Inferior parietal cortex (tissue), 1 donor: ENCODE results near the gene AMPH.

Source experiments
- DNase-seq: peaks from one replicate; pipeline ENCODE4 v3.0.0-alpha.2; 2016; ENCODE audit errors: extremely low spot score

The AMPH gene

DNA sequence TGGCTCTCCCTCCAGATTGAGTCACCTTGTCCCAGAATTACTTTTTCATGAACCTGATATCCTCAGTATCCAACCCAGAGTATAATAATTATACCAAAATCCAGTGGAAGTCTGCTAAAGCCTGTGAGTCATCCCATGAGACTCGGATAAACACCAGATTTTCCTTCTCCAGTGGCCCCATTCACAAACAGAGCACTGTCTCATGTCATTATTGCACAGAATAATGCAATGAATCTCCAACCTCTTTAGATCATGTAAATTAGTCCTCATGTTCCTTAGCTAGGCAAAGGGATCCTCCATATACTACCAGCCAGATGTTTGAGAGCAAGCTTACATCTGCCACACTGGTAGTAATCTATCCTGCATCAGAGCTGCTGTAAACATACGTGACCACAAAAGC lies 89.0 kb downstream of the AMPH start:
- no peak for DNase-seq

DNA sequence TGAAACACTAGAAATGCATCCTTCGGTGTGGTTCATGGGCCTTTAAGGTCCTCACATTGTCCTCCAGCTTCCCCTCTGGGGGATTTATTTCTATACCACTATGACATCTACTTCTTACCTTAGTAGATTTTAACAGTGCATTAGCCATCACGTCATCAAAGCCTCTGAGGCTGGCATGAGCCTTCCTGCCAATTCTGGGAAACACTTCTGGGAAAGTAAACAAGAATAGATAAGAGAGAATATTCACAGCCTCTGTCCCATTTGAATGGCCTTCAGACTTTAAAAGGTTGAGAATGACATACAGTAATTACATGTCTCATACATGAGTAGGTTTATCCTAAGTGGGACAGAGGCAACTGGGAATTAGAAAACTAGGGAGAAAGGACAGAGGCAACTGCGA lies 89.7 kb downstream of the AMPH start:
- no peak for DNase-seq

DNA sequence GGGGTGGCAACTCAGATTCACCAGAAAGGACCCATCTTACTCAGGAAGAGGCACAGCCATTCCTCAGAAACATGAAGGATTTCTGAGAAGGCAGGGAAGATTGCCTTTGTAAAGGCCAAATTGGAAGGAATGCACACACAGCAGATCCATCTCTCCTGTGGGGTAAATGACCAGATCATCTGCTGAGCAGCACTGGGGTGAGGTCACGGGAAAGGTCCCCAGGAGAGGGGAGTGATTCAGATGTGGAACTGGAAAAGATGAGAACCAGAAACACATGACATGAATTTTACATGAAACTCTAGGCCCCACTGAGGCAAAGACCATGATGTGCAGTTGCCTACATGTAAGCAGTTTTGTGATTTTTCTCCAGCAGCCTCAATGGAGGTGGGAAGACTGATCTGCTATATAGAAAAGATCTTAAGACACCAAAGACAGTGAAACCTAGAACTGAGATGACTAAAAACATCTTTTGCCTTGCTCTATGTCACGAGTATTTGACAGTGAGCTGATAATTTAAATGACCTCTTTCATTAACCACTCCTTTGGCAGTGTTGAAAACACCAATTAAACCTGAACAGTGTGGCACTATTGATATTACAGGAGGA lies 91.6 kb downstream of the AMPH start:
- no peak for DNase-seq

DNA sequence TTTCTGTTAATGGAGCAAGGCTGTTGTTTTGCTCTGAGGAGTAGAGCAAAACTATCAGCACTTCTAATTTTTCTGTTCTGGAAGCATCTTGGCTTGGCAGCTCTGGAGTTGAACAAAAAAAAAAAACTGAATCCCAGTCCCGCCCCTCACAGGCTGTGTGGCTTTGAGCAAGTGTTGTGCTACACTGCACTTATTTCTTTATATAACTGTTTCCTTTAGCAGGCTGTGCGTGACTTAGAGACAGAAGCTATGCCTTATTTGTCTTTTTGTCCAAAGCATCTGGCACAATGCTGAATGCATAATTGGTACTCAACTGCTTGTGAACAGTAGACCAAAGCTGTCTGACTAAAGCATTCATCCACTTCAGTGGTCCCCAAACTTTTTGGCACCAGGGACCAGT lies 96.1 kb downstream of the AMPH start:
- DNase-seq = peak; percentile 55

DNA sequence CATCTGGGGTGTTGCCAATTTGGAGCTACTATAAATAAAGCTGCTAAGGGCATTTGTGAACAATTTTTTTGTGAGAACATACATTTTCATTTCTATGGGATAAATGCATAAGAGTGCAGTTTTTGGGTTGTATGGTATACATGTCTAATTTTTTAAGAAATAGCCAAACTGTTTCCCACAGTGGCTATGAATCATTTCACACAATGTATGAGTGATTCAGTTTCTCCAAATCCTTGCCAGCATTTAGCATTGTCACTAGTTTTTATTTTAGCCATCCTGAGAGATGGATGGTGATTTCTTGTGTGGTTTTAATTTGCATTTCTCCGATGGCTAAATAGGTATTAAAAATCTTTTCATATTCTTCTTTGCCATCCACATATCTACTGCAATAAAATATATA lies 105.3 kb downstream of the AMPH start:
- DNase-seq = peak; percentile 38

DNA sequence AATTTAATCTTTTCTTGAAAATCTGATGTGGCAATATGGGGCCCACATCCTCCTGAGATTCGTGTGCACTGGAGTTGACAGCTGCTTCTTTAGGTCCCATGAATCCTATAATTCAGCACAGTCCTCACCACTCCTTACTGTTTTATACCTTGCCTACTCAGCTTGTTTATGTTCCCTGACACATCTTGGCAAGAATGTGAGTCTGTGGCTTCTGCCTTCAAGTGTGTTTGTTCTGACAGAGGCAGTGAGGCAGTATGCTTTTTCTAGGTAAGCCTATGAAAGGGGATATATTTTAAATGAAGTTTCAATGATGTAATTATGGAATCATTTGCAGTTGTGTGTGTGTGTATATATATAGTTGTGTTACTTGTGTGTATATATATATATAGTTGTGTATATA lies 106.4 kb downstream of the AMPH start:
- DNase-seq = no peak

DNA sequence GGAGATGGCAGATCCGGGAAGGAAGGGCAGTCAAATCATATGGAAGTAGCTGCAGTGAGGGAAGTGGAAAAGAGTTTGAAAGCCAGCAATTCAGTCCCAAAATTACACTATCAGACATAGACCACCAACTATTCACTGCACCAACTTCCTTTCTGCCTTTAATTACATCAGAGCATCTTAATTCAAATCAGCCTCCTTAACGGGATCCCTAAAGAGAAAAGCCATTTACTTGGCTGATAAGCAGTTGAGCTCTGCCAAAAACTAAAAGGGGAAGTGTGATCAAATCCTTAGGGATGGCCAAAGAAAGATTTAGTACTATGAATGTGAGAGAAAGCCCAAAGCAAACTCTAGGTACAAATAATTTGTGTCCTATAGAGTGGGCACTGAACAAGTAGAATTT lies 110.4 kb downstream of the AMPH start:
- no peak for DNase-seq

DNA sequence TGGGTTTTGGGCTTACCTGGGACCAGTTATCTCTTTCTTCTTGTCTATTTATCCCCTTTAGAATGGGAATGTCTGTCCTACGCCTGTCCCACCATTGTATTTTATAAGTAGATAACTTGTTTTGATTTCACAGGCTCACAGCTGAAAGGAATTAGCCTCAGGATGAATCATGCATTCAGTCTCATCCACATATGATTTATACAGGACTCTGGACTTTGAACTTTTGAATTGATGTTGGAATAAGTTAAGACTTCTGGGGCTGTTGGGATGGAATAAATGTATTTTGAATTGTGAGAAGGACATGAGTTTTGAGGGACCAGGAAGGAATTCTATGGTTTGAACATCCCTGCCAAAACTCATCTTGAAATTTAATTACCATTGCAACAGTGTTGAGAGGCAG lies 112.6 kb downstream of the AMPH start:
- no peak for DNase-seq

DNA sequence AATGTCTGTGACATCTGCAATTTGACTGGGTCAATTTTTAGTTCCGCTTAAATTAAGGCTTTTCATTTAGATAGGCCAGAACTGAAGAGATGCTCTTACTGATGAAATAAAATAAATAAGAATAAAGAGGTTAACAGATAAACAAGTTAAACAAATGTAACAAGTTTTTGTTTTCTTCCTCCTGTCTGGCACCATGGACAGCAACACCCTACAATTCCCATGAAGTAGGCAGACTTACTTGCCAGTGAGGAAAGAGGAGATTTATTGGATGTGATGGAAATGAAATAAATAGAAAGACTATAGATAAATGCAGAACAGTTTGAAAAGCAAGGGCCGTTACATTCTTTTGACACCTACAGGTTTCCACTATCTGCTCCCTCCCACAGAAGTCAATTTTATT lies 118.5 kb downstream of the AMPH start:
- DNase-seq = no peak

DNA sequence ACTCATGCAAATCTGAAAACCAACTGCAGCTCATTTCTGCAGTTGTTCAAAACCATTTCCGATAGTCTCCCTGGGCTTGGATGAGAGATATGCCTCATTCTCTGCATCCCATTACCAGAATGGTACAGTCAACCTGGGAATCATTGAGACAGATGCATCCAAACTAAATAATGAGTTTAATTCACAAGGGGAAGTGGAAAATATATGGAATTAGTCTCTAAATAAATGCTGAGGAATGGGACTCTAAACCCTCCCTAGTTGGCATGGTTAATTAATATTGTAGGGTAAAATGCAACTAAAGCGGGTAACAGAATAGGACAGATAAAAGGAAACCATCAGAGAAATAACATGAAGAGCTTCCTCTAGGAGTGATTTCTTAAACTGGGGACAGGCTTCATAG lies 118.9 kb downstream of the AMPH start:
- no peak for DNase-seq

DNA sequence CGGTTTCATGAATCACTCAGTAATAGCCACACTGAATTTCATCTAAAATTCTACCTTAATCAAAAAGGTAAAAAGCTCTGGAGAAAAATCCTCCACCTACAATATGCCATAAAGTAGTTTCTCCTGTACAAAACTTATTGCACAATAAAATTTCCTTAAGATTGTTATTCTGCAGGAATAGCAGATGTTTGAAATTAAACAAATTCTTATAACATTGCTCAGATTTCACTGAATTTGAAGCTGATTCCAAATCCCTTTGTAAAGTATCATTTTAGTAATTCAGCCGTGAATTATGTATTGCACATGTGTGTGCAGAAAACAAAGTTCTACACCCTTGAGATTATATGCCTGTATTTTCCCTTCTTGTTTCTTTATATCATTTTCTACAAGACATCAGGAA lies 123.8 kb downstream of the AMPH start:
- no peak for DNase-seq

DNA sequence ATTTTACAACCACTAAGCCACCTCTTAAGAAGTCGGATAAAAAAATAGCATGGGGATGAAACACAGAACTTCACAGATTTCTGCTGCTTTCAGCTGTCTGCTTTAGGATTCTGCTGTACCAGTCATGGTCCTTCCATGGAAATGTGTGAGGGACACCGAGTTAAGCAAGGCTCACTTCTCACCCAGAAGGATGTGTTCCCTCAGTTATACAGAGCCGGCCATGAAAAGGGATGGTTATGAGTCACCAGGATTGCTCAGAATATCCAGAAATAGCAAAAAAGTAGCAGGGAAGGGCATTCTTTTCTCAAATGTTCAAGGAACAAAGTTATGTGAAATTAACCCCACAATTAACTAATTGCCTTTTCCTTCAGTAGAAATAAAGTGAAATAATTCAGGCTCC lies 124.4 kb downstream of the AMPH start:
- peak; percentile 59 for DNase-seq

DNA sequence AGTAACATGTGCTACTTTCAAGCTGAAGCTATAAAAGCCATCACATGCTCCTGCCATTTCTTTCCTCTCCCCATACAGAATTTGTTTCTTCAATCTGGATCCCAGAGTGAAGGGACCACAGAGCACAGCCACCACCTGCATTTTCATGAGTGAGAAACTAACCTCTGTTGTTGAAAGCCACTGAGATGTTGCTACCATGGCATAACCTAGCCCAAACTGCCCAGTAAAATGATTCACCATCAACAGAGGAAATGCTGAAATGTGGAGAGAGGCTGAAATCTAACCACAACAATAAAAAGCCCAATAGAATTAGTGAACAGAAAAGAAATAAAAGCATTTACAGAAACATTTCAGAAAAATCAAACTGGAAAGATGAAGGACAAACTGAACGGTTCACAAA lies 125.2 kb downstream of the AMPH start:
- no peak for DNase-seq

DNA sequence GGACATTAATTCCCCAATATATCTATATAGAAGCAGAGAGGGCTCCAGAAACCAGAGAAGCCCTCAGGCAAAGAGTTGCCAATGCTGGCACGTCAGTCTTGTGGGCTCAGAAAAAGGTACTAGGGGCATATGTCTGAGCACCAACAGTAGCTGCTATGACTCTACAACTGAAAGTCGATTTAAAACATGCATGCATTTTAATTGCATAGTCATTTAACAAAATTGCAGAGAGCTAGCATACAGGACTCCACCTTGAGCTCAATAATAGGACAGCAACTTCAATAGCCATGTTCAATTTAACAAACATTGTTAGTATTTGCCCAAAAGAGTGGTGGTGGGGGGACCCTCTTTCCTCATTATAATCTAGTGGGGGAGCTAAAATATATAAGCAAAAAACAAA lies 126.5 kb downstream of the AMPH start:
- DNase-seq = no peak

DNA sequence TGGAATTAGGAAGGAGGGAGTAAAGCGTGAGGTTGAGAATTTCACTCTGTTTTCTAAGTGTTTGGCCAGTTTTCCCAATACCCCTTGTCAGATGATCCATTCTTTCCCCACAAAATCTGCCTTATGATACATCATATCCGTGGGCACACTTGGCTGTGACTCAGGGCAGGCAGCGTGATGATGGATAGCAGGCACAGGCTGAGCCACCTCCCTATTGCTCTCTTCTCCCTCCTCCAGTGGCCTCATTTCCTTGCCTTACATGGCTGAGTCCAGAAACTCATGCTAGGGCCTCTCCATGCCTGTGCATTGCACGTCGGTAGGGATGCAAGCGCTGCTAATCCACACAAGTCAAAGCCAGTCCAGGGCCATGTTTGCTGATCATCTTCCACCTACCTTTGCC lies 128.3 kb downstream of the AMPH start:
- DNase-seq = no peak

DNA sequence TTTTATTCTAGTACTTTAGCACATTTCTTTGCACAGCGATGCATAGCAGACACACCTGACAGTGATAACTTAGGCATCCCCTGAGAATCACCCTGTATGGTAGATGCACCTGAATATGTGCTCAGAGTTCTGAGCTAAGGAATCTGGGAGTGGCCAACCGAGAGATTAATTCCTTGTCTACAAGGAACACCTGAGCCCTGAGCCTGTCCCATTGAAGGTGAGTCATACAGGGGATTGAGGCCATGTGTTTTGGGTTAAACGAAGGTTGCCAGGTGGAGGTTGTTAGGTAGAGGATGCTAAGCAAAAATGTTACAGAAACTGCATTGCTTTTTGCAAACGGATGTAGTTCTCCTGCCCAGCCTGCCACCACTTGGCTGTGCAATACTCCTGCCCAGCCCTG lies 128.9 kb downstream of the AMPH start:
- DNase-seq = no peak

DNA sequence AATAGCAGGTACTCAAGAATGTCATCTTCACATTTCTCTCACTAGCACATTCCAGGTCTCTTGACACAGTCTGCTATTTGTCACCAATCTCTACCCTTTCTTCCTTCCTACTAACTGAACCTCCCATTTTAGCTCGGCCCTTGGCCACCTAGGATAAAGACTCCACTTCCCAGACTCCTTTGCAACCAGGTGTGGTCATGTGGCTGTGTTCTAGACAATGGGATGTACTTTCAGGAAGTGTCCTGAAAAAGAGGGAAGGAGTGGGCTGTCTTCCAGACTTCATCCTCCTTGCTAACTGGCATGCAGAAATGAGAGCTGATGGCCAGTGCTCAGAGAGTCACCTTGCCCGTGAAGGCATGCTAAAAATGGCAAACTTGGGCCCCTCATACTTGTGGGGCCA lies 139.2 kb downstream of the AMPH start:
- no peak for DNase-seq

DNA sequence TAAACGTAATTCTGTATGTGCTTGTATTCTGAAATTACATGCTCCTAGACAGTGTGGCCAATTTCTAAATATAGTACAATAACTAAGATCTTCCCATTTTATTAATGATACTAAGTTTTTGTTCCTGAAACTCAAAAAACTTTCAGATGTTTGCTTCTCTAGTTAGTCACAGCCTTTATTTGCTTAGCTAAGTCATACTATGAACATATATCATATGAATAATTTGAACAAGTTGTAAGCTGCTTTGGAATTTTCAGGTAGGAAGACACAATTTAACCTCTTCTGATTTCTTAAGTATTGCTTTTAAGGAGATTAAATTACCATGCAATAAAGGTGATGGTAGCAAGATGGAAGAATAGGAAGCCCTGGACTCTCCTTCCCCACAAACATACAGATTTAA lies 148.7 kb downstream of the AMPH start:
- DNase-seq = no peak

DNA sequence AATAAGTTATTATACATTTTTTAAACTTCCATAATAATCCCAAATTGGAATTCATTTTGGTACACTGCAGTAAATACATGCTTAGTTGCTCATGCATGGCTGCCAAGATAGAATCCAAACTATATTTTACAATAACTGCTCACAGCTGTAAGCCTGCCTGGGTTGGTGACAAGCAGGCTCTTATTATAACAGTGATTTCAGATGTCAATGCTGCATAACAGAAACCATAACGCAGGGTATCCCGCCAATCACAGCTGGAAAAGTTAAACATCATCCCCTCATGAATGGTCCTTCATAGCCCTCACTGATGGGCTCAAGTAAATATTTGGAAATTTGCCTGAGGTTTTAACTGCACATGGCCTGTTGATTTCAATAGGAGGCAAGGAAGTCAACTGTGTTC lies 149.8 kb downstream of the AMPH start:
- no peak for DNase-seq

DNA sequence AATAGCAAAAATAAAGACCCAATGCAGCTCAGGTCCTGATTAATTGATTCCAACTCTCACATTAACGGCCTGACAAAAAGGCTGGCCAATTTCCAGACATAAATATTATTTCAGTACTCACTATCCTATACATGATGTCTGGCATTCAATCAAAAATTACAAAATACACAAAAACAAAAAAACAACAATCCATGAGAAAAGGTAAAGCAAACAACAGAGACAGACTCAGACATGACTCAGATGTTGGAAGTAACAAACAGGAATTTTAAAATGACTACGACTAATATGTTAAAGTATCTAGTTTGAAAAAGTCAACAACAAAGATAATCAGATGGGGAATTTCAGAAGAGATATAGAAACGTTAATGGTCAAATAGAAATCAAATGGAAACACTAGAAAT lies 152.8 kb downstream of the AMPH start:
- DNase-seq = no peak

DNA sequence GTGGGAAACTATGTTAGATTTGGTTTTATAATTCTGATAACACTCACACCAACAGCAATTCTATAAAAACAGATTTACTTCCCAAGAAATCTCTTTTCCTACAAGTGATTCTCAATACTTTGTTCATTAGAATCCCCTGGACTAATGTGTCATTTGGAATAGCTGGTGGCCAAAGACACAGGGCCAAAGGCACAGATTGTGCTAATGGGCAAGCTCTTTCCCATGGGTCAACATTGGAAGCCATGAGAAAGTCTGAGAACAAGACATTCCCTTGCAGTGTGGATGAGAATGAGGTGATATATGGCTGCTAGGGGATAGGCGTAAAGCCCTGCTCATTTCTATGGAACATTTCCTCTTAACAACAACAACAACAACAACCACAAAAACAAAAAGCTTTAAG lies 153.8 kb downstream of the AMPH start:
- DNase-seq = no peak

DNA sequence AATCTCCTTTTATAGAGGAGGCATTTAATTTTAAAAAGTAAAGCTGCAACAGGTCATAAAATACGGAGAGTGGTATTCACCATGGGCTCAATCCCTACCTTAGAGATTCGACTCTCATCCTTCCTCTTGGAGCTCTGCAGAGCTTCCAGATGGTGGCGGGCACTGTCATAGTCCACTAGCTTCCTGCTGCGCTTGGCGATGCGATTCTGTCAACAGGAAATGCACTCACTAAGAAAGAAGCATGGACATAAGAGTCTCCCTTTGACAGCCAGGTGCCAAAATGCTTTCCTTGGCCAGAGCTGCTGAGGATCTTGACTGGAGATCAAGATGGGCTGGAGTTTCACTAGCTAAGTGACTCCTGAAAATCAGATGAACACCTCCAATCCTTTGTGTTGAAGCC lies 154.4 kb downstream of the AMPH start:
- DNase-seq = no peak

DNA sequence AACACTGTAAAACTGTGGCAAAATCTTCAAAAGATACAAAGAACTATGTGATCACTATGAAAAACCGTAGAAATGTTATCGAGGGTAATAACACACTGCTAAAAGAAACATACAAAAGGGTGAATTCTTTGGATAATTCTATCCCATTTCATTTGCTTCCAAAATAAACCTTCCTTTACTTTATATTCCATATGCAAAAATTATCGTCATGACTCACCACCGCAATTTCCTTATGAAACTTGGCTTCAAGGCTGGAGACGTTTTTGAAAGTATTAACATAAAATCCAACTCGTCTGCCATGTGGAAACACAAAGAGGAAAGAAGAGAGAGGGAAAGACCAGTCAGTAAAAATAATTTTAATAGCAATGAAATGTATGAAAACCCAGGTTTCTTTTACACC lies 165.2 kb downstream of the AMPH start:
- peak; percentile 50 for DNase-seq
